WTC11 (cell line): Measurements from ENCODE around the gene FHIT. TPM values are rescaled to one million over a fixed set of nuclear protein-coding genes. Genes with fewer than 3 reads are reported as not detected.

Experiments used
- ATAC-seq: fragments of 200-7000 bp; cut with Tn5 transposase; 2 replicates; pipeline ENCODE4 v1.10.0; 2021; ENCODE audit warnings: mild to moderate bottlenecking, moderate library complexity
- CTCF ChIA-PET: fragments of 300-600 bp; sonication (Branson Sonifier 250); formaldehyde crosslinking; loops from one replicate; lab custom pipeline; 2021; ENCODE audit warnings: antibody characterized with exemption; lab: Charles Lee
- POLR2A ChIA-PET: fragments of 350-600 bp; sonication (Branson Sonifier 250); formaldehyde crosslinking; loops from one replicate; lab custom pipeline; 2021; ENCODE audit warnings: antibody characterized with exemption; lab: Charles Lee
- DNase-seq: peaks from one replicate; pipeline ENCODE4 v3.0.0; 2021; ENCODE audit warnings: low spot score
- H3K27ac Mint-ChIP-seq: 2 replicates; pipeline ENCODE4 v1.8.0; 2021; ENCODE audit warnings: mixed read lengths
- H3K27me3 Mint-ChIP-seq: 2 replicates; pipeline ENCODE4 v1.8.0; 2021; ENCODE audit warnings: low read depth, mild to moderate bottlenecking, moderate library complexity, mixed read lengths
- H3K36me3 Mint-ChIP-seq: 2 replicates; pipeline ENCODE4 v1.8.0; 2021; ENCODE audit warnings: mixed read lengths
- H3K4me1 Mint-ChIP-seq: 2 replicates; pipeline ENCODE4 v1.8.0; 2022; ENCODE audit warnings: mixed read lengths
- H3K4me3 Mint-ChIP-seq: 2 replicates; pipeline ENCODE4 v1.8.0; 2021; ENCODE audit warnings: mild to moderate bottlenecking, moderate library complexity, mixed read lengths
- H3K9me3 Mint-ChIP-seq: 2 replicates; pipeline ENCODE4 v1.8.0; 2021; ENCODE audit warnings: mixed read lengths
- EMX1 ChIP-seq: fragments of 250-450 bp; sonication (Bioruptor Pico); IDR thresholded peaks from 2 replicates; pipeline ENCODE4 v1.8.0; 2021; ENCODE audit warnings: mild to moderate bottlenecking
- FOXP1 ChIP-seq: sonication (generic); formaldehyde crosslinking; IDR thresholded peaks from 2 replicates; pipeline ENCODE4 v1.8.0; 2022; ENCODE audit warnings: missing genetic modification reagents, mild to moderate bottlenecking, moderate library complexity, borderline replicate concordance
- GABPB1 ChIP-seq: sonication (generic); formaldehyde crosslinking; IDR thresholded peaks from 2 replicates; pipeline ENCODE4 v1.8.1; 2023; ENCODE audit warnings: mild to moderate bottlenecking, missing genetic modification reagents
- JUN ChIP-seq: sonication (generic); formaldehyde crosslinking; IDR thresholded peaks from 2 replicates; pipeline ENCODE4 v1.8.0; 2023; ENCODE audit warnings: mild to moderate bottlenecking, missing genetic modification reagents
- NFYB ChIP-seq: sonication (generic); formaldehyde crosslinking; conservative IDR thresholded peaks from 2 replicates; pipeline ENCODE4 v1.8.0; 2022; ENCODE audit warnings: low read depth, missing genetic modification reagents
- NR3C1 ChIP-seq: sonication (generic); formaldehyde crosslinking; conservative IDR thresholded peaks from 2 replicates; pipeline ENCODE4 v1.8.1; 2023; ENCODE audit warnings: low read depth, mild to moderate bottlenecking, missing genetic modification reagents
- SP1 ChIP-seq: sonication (generic); formaldehyde crosslinking; conservative IDR thresholded peaks from 2 replicates; pipeline ENCODE4 v1.8.1; 2022; ENCODE audit warnings: missing genetic modification reagents
- TEAD1 ChIP-seq: sonication (generic); formaldehyde crosslinking; IDR thresholded peaks from 2 replicates; pipeline ENCODE4 v1.8.0; 2022; ENCODE audit warnings: mild to moderate bottlenecking, missing genetic modification reagents
- ZNF396 ChIP-seq: fragments of 250-450 bp; sonication (Bioruptor Pico); IDR thresholded peaks from 2 replicates; pipeline ENCODE4 v1.8.0; 2021; ENCODE audit warnings: mild to moderate bottlenecking, moderate library complexity, borderline replicate concordance
- ZNF416 ChIP-seq: fragments of 250-450 bp; sonication (Bioruptor Pico); IDR thresholded peaks from 2 replicates; pipeline ENCODE4 v1.9.0; 2021; ENCODE audit warnings: mild to moderate bottlenecking, inconsistent platforms
- ZNF423 ChIP-seq: fragments of 250-450 bp; sonication (Bioruptor Pico); IDR thresholded peaks from 2 replicates; pipeline ENCODE4 v2.1.2; 2022; ENCODE audit warnings: mild to moderate bottlenecking, moderate library complexity
- total RNA-seq: library from RNA; stranded (reverse); gene quantifications from 3 replicates; pipeline ENCODE4 v1.2.3, GENCODE V29; 2021
- TF ChIP-seq, protein P1 (sequence below): sonication (generic); formaldehyde crosslinking; IDR thresholded peaks from 2 replicates; pipeline ENCODE4 v1.8.1; 2022; ENCODE audit warnings: low read depth, missing genetic modification reagents, borderline replicate concordance
- TF ChIP-seq, protein P2 (sequence below): fragments of 250-450 bp; sonication (Bioruptor Pico); IDR thresholded peaks from 2 replicates; pipeline ENCODE4 v1.9.0; 2021; ENCODE audit warnings: mild to moderate bottlenecking
- TF ChIP-seq, protein P3 (sequence below): sonication (generic); formaldehyde crosslinking; IDR thresholded peaks from 2 replicates; pipeline ENCODE4 v1.8.1; 2022; ENCODE audit warnings: low read depth, mild to moderate bottlenecking, moderate library complexity, missing genetic modification reagents, borderline replicate concordance
- TF ChIP-seq, protein P4 (sequence below): sonication (generic); formaldehyde crosslinking; IDR thresholded peaks from 2 replicates; pipeline ENCODE4 v1.8.0; 2022; ENCODE audit warnings: mild to moderate bottlenecking, missing genetic modification reagents
- TF ChIP-seq, protein P5 (sequence below): sonication (generic); formaldehyde crosslinking; IDR thresholded peaks from 2 replicates; pipeline ENCODE4 v1.8.1; 2023; ENCODE audit warnings: mild to moderate bottlenecking, missing genetic modification reagents
- TF ChIP-seq, protein P6 (sequence below): fragments of 200-600 bp; IDR thresholded peaks from 2 replicates; pipeline ENCODE4 v1.8.0; 2022; ENCODE audit warnings: antibody characterized with exemption
- TF ChIP-seq, protein P7 (sequence below): sonication (generic); formaldehyde crosslinking; IDR thresholded peaks from 2 replicates; pipeline ENCODE4 v1.8.0; 2022; ENCODE audit warnings: mild to moderate bottlenecking, missing genetic modification reagents
- TF ChIP-seq, protein P8 (sequence below): sonication (generic); formaldehyde crosslinking; conservative IDR thresholded peaks from 2 replicates; pipeline ENCODE4 v1.8.1; 2023; ENCODE audit warnings: mild to moderate bottlenecking, low read depth, missing genetic modification reagents, moderate library complexity
- TF ChIP-seq, protein P9 (sequence below): sonication (generic); formaldehyde crosslinking; IDR thresholded peaks from 2 replicates; pipeline ENCODE4 v1.8.1; 2022; ENCODE audit warnings: missing genetic modification reagents, borderline replicate concordance

Gene FHIT
- total RNA-seq, 1 experiment from 2014 or later = 2.6 TPM

DNA sequence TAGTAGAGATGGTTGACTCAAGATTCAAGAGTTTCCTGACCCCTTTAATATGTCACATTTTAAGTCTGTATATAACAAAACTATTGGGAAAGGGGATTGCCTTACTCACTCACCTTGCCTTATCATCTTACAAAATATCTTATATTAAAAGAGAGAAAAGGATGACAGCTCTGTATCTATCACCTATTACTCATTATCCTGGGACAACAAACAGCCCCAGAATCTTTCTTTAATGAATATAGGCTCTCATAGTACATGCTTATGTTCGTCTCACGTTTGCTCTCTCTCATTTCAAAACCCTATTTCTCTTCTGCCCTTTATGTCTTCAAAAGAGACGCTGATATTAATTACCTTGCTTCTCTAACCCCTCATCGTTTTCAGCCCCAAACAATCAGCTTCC, 1178.0 kb downstream of the FHIT start:
- no peak for DNase-seq
- POLR2A ChIA-PET = no interaction called here
- 0 out of 2 replicates have a peak, but pooled peaks cover 6% of the 10 kb centered on the region for H3K4me1 Mint-ChIP-seq
- H3K9me3 Mint-ChIP-seq = peaks cover 11% of the 10 kb centered on the region
- TF ChIP-seq, protein P1, sequence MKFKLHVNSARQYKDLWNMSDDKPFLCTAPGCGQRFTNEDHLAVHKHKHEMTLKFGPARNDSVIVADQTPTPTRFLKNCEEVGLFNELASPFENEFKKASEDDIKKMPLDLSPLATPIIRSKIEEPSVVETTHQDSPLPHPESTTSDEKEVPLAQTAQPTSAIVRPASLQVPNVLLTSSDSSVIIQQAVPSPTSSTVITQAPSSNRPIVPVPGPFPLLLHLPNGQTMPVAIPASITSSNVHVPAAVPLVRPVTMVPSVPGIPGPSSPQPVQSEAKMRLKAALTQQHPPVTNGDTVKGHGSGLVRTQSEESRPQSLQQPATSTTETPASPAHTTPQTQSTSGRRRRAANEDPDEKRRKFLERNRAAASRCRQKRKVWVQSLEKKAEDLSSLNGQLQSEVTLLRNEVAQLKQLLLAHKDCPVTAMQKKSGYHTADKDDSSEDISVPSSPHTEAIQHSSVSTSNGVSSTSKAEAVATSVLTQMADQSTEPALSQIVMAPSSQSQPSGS = no peak
- no peak for TF ChIP-seq JUN
- no peak for TF ChIP-seq ZNF416 (CRISPR knock-in tag)
- no peak for TF ChIP-seq FOXP1 (CRISPR knock-in tag)
- no peak for TF ChIP-seq SP1 (CRISPR knock-in tag)
- TF ChIP-seq, protein P2, sequence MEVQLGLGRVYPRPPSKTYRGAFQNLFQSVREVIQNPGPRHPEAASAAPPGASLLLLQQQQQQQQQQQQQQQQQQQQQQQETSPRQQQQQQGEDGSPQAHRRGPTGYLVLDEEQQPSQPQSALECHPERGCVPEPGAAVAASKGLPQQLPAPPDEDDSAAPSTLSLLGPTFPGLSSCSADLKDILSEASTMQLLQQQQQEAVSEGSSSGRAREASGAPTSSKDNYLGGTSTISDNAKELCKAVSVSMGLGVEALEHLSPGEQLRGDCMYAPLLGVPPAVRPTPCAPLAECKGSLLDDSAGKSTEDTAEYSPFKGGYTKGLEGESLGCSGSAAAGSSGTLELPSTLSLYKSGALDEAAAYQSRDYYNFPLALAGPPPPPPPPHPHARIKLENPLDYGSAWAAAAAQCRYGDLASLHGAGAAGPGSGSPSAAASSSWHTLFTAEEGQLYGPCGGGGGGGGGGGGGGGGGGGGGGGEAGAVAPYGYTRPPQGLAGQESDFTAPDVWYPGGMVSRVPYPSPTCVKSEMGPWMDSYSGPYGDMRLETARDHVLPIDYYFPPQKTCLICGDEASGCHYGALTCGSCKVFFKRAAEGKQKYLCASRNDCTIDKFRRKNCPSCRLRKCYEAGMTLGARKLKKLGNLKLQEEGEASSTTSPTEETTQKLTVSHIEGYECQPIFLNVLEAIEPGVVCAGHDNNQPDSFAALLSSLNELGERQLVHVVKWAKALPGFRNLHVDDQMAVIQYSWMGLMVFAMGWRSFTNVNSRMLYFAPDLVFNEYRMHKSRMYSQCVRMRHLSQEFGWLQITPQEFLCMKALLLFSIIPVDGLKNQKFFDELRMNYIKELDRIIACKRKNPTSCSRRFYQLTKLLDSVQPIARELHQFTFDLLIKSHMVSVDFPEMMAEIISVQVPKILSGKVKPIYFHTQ = no peak
- TF ChIP-seq GABPB1 (CRISPR knock-in tag) = no peak
- TF ChIP-seq NR3C1 = no peak
- TF ChIP-seq, protein P3, sequence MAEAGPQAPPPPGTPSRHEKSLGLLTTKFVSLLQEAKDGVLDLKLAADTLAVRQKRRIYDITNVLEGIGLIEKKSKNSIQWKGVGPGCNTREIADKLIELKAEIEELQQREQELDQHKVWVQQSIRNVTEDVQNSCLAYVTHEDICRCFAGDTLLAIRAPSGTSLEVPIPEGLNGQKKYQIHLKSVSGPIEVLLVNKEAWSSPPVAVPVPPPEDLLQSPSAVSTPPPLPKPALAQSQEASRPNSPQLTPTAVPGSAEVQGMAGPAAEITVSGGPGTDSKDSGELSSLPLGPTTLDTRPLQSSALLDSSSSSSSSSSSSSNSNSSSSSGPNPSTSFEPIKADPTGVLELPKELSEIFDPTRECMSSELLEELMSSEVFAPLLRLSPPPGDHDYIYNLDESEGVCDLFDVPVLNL (CRISPR knock-in tag) = no peak
- TF ChIP-seq, protein P4, sequence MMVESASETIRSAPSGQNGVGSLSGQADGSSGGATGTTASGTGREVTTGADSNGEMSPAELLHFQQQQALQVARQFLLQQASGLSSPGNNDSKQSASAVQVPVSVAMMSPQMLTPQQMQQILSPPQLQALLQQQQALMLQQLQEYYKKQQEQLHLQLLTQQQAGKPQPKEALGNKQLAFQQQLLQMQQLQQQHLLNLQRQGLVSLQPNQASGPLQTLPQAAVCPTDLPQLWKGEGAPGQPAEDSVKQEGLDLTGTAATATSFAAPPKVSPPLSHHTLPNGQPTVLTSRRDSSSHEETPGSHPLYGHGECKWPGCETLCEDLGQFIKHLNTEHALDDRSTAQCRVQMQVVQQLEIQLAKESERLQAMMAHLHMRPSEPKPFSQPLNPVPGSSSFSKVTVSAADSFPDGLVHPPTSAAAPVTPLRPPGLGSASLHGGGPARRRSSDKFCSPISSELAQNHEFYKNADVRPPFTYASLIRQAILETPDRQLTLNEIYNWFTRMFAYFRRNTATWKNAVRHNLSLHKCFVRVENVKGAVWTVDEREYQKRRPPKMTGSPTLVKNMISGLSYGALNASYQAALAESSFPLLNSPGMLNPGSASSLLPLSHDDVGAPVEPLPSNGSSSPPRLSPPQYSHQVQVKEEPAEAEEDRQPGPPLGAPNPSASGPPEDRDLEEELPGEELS = no peak
- no peak for TF ChIP-seq ZNF396 (CRISPR knock-in tag)
- TF ChIP-seq NFYB (CRISPR knock-in tag) = no peak
- TF ChIP-seq, protein P5, sequence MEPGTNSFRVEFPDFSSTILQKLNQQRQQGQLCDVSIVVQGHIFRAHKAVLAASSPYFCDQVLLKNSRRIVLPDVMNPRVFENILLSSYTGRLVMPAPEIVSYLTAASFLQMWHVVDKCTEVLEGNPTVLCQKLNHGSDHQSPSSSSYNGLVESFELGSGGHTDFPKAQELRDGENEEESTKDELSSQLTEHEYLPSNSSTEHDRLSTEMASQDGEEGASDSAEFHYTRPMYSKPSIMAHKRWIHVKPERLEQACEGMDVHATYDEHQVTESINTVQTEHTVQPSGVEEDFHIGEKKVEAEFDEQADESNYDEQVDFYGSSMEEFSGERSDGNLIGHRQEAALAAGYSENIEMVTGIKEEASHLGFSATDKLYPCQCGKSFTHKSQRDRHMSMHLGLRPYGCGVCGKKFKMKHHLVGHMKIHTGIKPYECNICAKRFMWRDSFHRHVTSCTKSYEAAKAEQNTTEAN (CRISPR knock-in tag) = no peak
- TF ChIP-seq, protein P6, sequence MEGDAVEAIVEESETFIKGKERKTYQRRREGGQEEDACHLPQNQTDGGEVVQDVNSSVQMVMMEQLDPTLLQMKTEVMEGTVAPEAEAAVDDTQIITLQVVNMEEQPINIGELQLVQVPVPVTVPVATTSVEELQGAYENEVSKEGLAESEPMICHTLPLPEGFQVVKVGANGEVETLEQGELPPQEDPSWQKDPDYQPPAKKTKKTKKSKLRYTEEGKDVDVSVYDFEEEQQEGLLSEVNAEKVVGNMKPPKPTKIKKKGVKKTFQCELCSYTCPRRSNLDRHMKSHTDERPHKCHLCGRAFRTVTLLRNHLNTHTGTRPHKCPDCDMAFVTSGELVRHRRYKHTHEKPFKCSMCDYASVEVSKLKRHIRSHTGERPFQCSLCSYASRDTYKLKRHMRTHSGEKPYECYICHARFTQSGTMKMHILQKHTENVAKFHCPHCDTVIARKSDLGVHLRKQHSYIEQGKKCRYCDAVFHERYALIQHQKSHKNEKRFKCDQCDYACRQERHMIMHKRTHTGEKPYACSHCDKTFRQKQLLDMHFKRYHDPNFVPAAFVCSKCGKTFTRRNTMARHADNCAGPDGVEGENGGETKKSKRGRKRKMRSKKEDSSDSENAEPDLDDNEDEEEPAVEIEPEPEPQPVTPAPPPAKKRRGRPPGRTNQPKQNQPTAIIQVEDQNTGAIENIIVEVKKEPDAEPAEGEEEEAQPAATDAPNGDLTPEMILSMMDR = no peak
- TF ChIP-seq, protein P7, sequence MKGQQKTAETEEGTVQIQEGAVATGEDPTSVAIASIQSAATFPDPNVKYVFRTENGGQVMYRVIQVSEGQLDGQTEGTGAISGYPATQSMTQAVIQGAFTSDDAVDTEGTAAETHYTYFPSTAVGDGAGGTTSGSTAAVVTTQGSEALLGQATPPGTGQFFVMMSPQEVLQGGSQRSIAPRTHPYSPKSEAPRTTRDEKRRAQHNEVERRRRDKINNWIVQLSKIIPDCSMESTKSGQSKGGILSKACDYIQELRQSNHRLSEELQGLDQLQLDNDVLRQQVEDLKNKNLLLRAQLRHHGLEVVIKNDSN (CRISPR knock-in tag) = no peak
- no peak for TF ChIP-seq TEAD1 (CRISPR knock-in tag)
- TF ChIP-seq ZNF423 (CRISPR knock-in tag) = no peak
- TF ChIP-seq, protein P8, sequence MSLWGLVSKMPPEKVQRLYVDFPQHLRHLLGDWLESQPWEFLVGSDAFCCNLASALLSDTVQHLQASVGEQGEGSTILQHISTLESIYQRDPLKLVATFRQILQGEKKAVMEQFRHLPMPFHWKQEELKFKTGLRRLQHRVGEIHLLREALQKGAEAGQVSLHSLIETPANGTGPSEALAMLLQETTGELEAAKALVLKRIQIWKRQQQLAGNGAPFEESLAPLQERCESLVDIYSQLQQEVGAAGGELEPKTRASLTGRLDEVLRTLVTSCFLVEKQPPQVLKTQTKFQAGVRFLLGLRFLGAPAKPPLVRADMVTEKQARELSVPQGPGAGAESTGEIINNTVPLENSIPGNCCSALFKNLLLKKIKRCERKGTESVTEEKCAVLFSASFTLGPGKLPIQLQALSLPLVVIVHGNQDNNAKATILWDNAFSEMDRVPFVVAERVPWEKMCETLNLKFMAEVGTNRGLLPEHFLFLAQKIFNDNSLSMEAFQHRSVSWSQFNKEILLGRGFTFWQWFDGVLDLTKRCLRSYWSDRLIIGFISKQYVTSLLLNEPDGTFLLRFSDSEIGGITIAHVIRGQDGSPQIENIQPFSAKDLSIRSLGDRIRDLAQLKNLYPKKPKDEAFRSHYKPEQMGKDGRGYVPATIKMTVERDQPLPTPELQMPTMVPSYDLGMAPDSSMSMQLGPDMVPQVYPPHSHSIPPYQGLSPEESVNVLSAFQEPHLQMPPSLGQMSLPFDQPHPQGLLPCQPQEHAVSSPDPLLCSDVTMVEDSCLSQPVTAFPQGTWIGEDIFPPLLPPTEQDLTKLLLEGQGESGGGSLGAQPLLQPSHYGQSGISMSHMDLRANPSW (CRISPR knock-in tag) = no peak
- TF ChIP-seq, protein P9, sequence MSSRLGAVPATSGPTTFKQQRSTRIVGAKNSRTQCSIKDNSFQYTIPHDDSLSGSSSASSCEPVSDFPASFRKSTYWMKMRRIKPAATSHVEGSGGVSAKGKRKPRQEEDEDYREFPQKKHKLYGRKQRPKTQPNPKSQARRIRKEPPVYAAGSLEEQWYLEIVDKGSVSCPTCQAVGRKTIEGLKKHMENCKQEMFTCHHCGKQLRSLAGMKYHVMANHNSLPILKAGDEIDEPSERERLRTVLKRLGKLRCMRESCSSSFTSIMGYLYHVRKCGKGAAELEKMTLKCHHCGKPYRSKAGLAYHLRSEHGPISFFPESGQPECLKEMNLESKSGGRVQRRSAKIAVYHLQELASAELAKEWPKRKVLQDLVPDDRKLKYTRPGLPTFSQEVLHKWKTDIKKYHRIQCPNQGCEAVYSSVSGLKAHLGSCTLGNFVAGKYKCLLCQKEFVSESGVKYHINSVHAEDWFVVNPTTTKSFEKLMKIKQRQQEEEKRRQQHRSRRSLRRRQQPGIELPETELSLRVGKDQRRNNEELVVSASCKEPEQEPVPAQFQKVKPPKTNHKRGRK (CRISPR knock-in tag) = no peak
- no peak for TF ChIP-seq EMX1 (CRISPR knock-in tag)
- TF ChIP-seq, all 79 proteins: peak for 0
- Mint-ChIP-seq H3K27ac (no peak overlapping the region), H3K4me3 (no peak overlapping the region), H3K27me3 (no peaks in the 10 kb centered on the region; the same call in 1 of the 2 replicates), H3K36me3 (0 out of 2 replicates have a peak, but pooled peaks cover under 1% of the 10 kb centered on the region)
- no peak for ATAC-seq
- CTCF ChIA-PET = no interaction called here
